ENCODE data around the gene CRELD2.

- TF ChIP-seq EZH2 (IDR thresholded peaks at IDR 0.05; ENCODE audit: borderline replicate concordance, low read length) = no peak
- no peak for TF ChIP-seq CTCF (IDR thresholded peaks at IDR 0.05; ENCODE audit: low read length)
Observed at GRCh38 chr22:49928185-49928495, 9.7 kb downstream of the CRELD2 start.

Measured in OCI-LY1 (cell line).